ENCODE data around the gene AIFM2. TPM values are rescaled to one million over a fixed set of nuclear protein-coding genes. Genes with fewer than 3 reads are reported as not detected.
"Not testable (repeated sequence)": the region's sequence is repeated elsewhere in the genome, so short reads cannot be mapped to it uniquely, and the experiment has no call there.

The AIFM2 gene
- total RNA-seq, 2 donors from 2014 or later = 2.1 to 3.0 TPM

- peaks cover 2% of the 10 kb centered on the region for H3K36me3 Mint-ChIP-seq (ENCODE audit: low read depth)
- peaks cover 35% of the 10 kb centered on the region for H3K4me1 Mint-ChIP-seq
- ATAC-seq = peak; percentile 65
- DNase-seq = no peak
- peak overlapping the region; percentile 82 for H3K4me3 Mint-ChIP-seq
- no peaks in the 10 kb centered on the region for H3K9me3 ChIP-seq (ENCODE audit: control insufficient read depth, low read length, poor library complexity, severe bottlenecking)
- peak overlapping the region; percentile 37 for H3K27ac Mint-ChIP-seq
- no peaks in the 10 kb centered on the region for H3K27me3 Mint-ChIP-seq
Measured at GRCh38 chr10:70162151-70162891, 29.7 kb upstream of the AIFM2 start.

GRCh38 chr10:70160798-70161197 is 28.2 kb upstream of the AIFM2 start:
- Mint-ChIP-seq H3K4me1 (peaks cover 36% of the 10 kb centered on the region), H3K27me3 (no peaks in the 10 kb centered on the region), H3K4me3 (no peak overlapping the region), H3K27ac (peak overlapping the region; percentile 11), H3K36me3 (ENCODE audit: low read depth) (peaks cover 6% of the 10 kb centered on the region)
- DNase-seq = no peak
- no peak for ATAC-seq
- H3K9me3 ChIP-seq (ENCODE audit: control insufficient read depth, low read length, poor library complexity, severe bottlenecking) = no peaks in the 10 kb centered on the region

- peaks cover 40% of the 10 kb centered on the region for H3K4me1 Mint-ChIP-seq
- not testable (repeated sequence) for H3K9me3 ChIP-seq (ENCODE audit: control insufficient read depth, low read length, poor library complexity, severe bottlenecking); DNase-seq; H3K27me3 Mint-ChIP-seq; ATAC-seq; H3K4me3 Mint-ChIP-seq
- H3K27ac Mint-ChIP-seq = peak overlapping the region; percentile 11
- peaks cover 15% of the 10 kb centered on the region for H3K36me3 Mint-ChIP-seq (ENCODE audit: low read depth)
Measured at GRCh38 chr10:70159366-70159765, 26.7 kb upstream of the AIFM2 start.

- DNase-seq = no peak
- H3K4me1 Mint-ChIP-seq = peaks cover 29% of the 10 kb centered on the region
- H3K9me3 ChIP-seq (ENCODE audit: control insufficient read depth, low read length, poor library complexity, severe bottlenecking) = no peaks in the 10 kb centered on the region
- no peak overlapping the region for H3K27ac Mint-ChIP-seq
- H3K27me3 Mint-ChIP-seq = no peaks in the 10 kb centered on the region
- H3K36me3 Mint-ChIP-seq (ENCODE audit: low read depth) = peaks cover 16% of the 10 kb centered on the region
- no peak overlapping the region for H3K4me3 Mint-ChIP-seq
- no peak for ATAC-seq
Measured at GRCh38 chr10:70158113-70158512, 25.5 kb upstream of the AIFM2 start.

- ATAC-seq (no peak), DNase-seq (no peak)
- H3K27ac Mint-ChIP-seq = peak overlapping the region; percentile 63
- no peaks in the 10 kb centered on the region for H3K27me3 Mint-ChIP-seq
- H3K9me3 ChIP-seq (ENCODE audit: control insufficient read depth, low read length, poor library complexity, severe bottlenecking) = no peaks in the 10 kb centered on the region
- H3K4me1 Mint-ChIP-seq = peaks cover 19% of the 10 kb centered on the region
- H3K4me3 Mint-ChIP-seq = no peak overlapping the region
- H3K36me3 Mint-ChIP-seq (ENCODE audit: low read depth) = peaks cover 18% of the 10 kb centered on the region
Measured at GRCh38 chr10:70155255-70155838, 22.7 kb upstream of the AIFM2 start.

GRCh38 chr10:70148516-70148915 is 15.9 kb upstream of the AIFM2 start:
- Mint-ChIP-seq H3K4me1 (peaks cover 22% of the 10 kb centered on the region), H3K4me3 (no peak overlapping the region), H3K27ac (no peak overlapping the region), H3K27me3 (no peaks in the 10 kb centered on the region), H3K36me3 (ENCODE audit: low read depth) (peaks cover 3% of the 10 kb centered on the region)
- no peak for DNase-seq
- H3K9me3 ChIP-seq (ENCODE audit: control insufficient read depth, low read length, poor library complexity, severe bottlenecking) = no peaks in the 10 kb centered on the region
- ATAC-seq = no peak

GRCh38 chr10:70147259-70147625 is 14.6 kb upstream of the AIFM2 start:
- H3K27me3 Mint-ChIP-seq = no peaks in the 10 kb centered on the region
- peak overlapping the region; percentile 91 for H3K4me3 Mint-ChIP-seq
- H3K4me1 Mint-ChIP-seq = peaks cover 31% of the 10 kb centered on the region
- H3K27ac Mint-ChIP-seq = peak overlapping the region; percentile 90
- DNase-seq (no peak), ATAC-seq (no peak)
- H3K9me3 ChIP-seq (ENCODE audit: control insufficient read depth, low read length, poor library complexity, severe bottlenecking) = no peaks in the 10 kb centered on the region
- peaks cover 2% of the 10 kb centered on the region for H3K36me3 Mint-ChIP-seq (ENCODE audit: low read depth)

- Mint-ChIP-seq H3K27ac (peak within 1 kb of the TSS; percentile 90), H3K4me3 (peak within 1 kb of the TSS; percentile 91), H3K4me1 (peaks cover 28% of the 10 kb centered on the region), H3K36me3 (ENCODE audit: low read depth) (peaks cover 2% of the 10 kb centered on the region), H3K27me3 (no peaks in the 10 kb centered on the region)
- ATAC-seq (peak; percentile 86), DNase-seq (peak; percentile 82 to 87 (median 85))
- no peaks in the 10 kb centered on the region for H3K9me3 ChIP-seq (ENCODE audit: control insufficient read depth, low read length, poor library complexity, severe bottlenecking)
Measured at GRCh38 chr10:70146489-70147258, 14.0 kb upstream of the AIFM2 start, which contains the start of gene TYSND1. Gene TYSND1, minus strand, starts transcription at chr10:70146700. Its CDS starts 114 bp downstream, at chr10:70146586.

- Mint-ChIP-seq H3K27ac (peak overlapping the region; percentile 90), H3K4me3 (peak overlapping the region; percentile 91), H3K4me1 (peaks cover 28% of the 10 kb centered on the region), H3K27me3 (no peaks in the 10 kb centered on the region), H3K36me3 (ENCODE audit: low read depth) (peaks cover 2% of the 10 kb centered on the region)
- DNase-seq (peak; percentile 58 to 67 (median 62)), ATAC-seq (peak; percentile 68)
- no peaks in the 10 kb centered on the region for H3K9me3 ChIP-seq (ENCODE audit: control insufficient read depth, low read length, poor library complexity, severe bottlenecking)
Measured at GRCh38 chr10:70145666-70146488, 13.3 kb upstream of the AIFM2 start.

GRCh38 chr10:70145166-70145665 is 12.6 kb upstream of the AIFM2 start:
- H3K9me3 ChIP-seq (ENCODE audit: control insufficient read depth, low read length, poor library complexity, severe bottlenecking) = no peaks in the 10 kb centered on the region
- H3K4me1 Mint-ChIP-seq = peaks cover 28% of the 10 kb centered on the region
- H3K27me3 Mint-ChIP-seq = no peaks in the 10 kb centered on the region
- DNase-seq = no peak
- H3K36me3 Mint-ChIP-seq (ENCODE audit: low read depth) = no peaks in the 10 kb centered on the region
- ATAC-seq = peak; percentile 2
- H3K4me3 Mint-ChIP-seq = peak overlapping the region; percentile 91
- peak overlapping the region; percentile 90 for H3K27ac Mint-ChIP-seq

- ATAC-seq (no peak), DNase-seq (no peak)
- peak overlapping the region; percentile 91 for H3K4me3 Mint-ChIP-seq
- H3K9me3 ChIP-seq (ENCODE audit: control insufficient read depth, low read length, poor library complexity, severe bottlenecking) = no peaks in the 10 kb centered on the region
- peak overlapping the region; percentile 90 for H3K27ac Mint-ChIP-seq
- H3K27me3 Mint-ChIP-seq = no peaks in the 10 kb centered on the region
- no peaks in the 10 kb centered on the region for H3K36me3 Mint-ChIP-seq (ENCODE audit: low read depth)
- peaks cover 28% of the 10 kb centered on the region for H3K4me1 Mint-ChIP-seq
Measured at GRCh38 chr10:70144372-70145110, 11.9 kb upstream of the AIFM2 start.

GRCh38 chr10:70142555-70142954 is 9.9 kb upstream of the AIFM2 start:
- no peaks in the 10 kb centered on the region for H3K9me3 ChIP-seq (ENCODE audit: control insufficient read depth, low read length, poor library complexity, severe bottlenecking)
- H3K27me3 Mint-ChIP-seq = no peaks in the 10 kb centered on the region
- DNase-seq = no peak
- peaks cover 28% of the 10 kb centered on the region for H3K4me1 Mint-ChIP-seq
- H3K36me3 Mint-ChIP-seq (ENCODE audit: low read depth) = no peaks in the 10 kb centered on the region
- H3K4me3 Mint-ChIP-seq = no peak overlapping the region
- no peak for ATAC-seq
- H3K27ac Mint-ChIP-seq = peak overlapping the region; percentile 51
